Measurements from ENCODE around the gene SHISA7.

SHISA7 gene

GRCh38 chr19:55456347-55456746, 13.2 kb upstream of the SHISA7 start:
- ChIA-PET POLR2A (no interaction called here), CTCF (interaction anchor here (3.2 kb wide), 1 partner anchor 38 kb away, joined by 19 read pairs; no protein-coding TSS in a partner anchor)
- TF ChIP-seq ZNF701 (tag by site-specific recombination; IDR thresholded peaks at IDR 0.05) (no peak), ZFP3 (tag by site-specific recombination; IDR thresholded peaks at IDR 0.05; ENCODE audit: low read depth) (no peak), HIC1 (tag by site-specific recombination; IDR thresholded peaks at IDR 0.05) (peak; percentile 19; the same call in 1 of the 2 replicates), ZSCAN23 (tag by site-specific recombination; IDR thresholded peaks at IDR 0.05) (no peak), ZNF16 (tag by site-specific recombination; IDR thresholded peaks at IDR 0.05; ENCODE audit: low read depth) (no peak)
- TF ChIP-seq, protein P1, sequence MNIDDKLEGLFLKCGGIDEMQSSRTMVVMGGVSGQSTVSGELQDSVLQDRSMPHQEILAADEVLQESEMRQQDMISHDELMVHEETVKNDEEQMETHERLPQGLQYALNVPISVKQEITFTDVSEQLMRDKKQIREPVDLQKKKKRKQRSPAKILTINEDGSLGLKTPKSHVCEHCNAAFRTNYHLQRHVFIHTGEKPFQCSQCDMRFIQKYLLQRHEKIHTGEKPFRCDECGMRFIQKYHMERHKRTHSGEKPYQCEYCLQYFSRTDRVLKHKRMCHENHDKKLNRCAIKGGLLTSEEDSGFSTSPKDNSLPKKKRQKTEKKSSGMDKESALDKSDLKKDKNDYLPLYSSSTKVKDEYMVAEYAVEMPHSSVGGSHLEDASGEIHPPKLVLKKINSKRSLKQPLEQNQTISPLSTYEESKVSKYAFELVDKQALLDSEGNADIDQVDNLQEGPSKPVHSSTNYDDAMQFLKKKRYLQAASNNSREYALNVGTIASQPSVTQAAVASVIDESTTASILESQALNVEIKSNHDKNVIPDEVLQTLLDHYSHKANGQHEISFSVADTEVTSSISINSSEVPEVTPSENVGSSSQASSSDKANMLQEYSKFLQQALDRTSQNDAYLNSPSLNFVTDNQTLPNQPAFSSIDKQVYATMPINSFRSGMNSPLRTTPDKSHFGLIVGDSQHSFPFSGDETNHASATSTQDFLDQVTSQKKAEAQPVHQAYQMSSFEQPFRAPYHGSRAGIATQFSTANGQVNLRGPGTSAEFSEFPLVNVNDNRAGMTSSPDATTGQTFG (tag by site-specific recombination; IDR thresholded peaks at IDR 0.05; ENCODE audit: borderline replicate concordance), result no peak
- peaks cover 12% of the 10 kb centered on the region for H3K4me1 ChIP-seq (ENCODE audit: control insufficient read depth, insufficient read depth, low read length)
- no peaks in the 10 kb centered on the region for H3K9me3 ChIP-seq (ENCODE audit: control insufficient read depth, insufficient read depth, low read depth, low read length)
- no peaks in the 10 kb centered on the region for H3K36me3 ChIP-seq (ENCODE audit: control insufficient read depth in 2 of 2, insufficient read depth in 1 of 2, low read length in 2 of 2)
- no peak overlapping the region for H3K27ac ChIP-seq (ENCODE audit: extremely low read depth, low read depth, low read length)
- H3K4me3 ChIP-seq (ENCODE audit: low read depth, low read length), result no peak overlapping the region

DNA sequence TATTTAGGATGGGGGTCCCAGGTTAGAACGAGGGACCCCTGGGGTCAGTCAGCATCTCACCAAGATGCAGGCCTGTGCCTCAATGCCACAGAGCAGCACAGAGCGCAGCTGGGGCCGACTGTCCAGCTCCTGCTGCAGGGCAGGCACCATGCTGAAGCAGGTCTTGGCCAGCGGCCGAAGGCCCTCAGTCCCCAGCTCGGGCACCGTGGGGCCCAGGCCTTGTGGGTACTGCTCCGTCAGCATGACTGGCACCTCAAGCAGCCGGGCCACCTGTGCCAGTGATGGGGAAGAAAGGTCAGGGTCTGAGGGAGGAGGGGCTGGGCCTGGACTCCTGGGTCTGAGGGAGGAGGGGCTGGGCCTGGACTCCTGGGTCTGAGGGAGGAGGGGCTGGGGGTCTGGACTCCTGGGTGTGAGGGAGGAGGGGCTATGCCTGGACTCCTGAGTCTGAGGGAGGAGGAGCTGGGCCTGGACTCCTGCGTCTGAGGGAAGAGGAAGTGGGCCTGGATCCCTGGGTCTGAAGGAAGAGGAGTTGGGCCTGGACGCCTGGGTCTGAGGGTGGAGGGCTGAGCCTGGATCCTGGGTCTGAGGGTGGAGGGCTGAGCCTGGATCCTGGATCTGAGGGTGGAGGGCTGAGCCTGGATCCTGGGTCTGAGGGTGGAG, 12.6 kb upstream of the SHISA7 start:
- Histone ChIP-seq H3K27ac (ENCODE audit: extremely low read depth, low read depth, low read length) (no peak overlapping the region), H3K4me3 (ENCODE audit: low read depth, low read length) (no peak overlapping the region), H3K9me3 (ENCODE audit: control insufficient read depth, insufficient read depth, low read depth, low read length) (no peaks in the 10 kb centered on the region), H3K4me1 (ENCODE audit: control insufficient read depth, insufficient read depth, low read length) (peaks cover 11% of the 10 kb centered on the region), H3K36me3 (ENCODE audit: control insufficient read depth in 2 of 2, insufficient read depth in 1 of 2, low read length in 2 of 2) (no peaks in the 10 kb centered on the region)
- TF ChIP-seq ZNF362 (tag by site-specific recombination; IDR thresholded peaks at IDR 0.05), result no peak
- TF ChIP-seq WT1 (tag by site-specific recombination; IDR thresholded peaks at IDR 0.05), result no peak
- no peak for TF ChIP-seq ZNF658 (tag by site-specific recombination; IDR thresholded peaks at IDR 0.05)
- no peak for TF ChIP-seq ZNF121 (tag by site-specific recombination; IDR thresholded peaks at IDR 0.05)
- no peak for TF ChIP-seq ZNF670 (tag by site-specific recombination; IDR thresholded peaks at IDR 0.05; ENCODE audit: low read depth)
- TF ChIP-seq ZNF585B (tag by site-specific recombination; IDR thresholded peaks at IDR 0.05), result no peak
- TF ChIP-seq ZNF549 (tag by site-specific recombination; IDR thresholded peaks at IDR 0.05), result no peak
- TF ChIP-seq, protein P2, sequence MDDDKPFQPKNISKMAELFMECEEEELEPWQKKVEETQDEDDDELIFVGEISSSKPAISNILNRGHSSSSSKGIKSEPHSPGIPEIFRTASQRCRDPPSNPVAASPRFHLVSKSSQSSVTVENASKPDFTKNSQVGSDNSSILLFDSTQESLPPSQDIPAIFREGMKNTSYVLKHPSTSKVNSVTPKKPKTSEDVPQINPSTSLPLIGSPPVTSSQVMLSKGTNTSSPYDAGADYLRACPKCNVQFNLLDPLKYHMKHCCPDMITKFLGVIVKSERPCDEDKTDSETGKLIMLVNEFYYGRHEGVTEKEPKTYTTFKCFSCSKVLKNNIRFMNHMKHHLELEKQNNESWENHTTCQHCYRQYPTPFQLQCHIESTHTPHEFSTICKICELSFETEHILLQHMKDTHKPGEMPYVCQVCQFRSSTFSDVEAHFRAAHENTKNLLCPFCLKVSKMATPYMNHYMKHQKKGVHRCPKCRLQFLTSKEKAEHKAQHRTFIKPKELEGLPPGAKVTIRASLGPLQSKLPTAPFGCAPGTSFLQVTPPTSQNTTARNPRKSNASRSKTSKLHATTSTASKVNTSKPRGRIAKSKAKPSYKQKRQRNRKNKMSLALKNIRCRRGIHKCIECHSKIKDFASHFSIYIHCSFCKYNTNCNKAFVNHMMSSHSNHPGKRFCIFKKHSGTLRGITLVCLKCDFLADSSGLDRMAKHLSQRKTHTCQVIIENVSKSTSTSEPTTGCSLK (tag by site-specific recombination; IDR thresholded peaks at IDR 0.05), result no peak
- TF ChIP-seq EGR2 (tag by site-specific recombination; IDR thresholded peaks at IDR 0.05; ENCODE audit: low read depth), result no peak
- TF ChIP-seq ZNF138 (tag by site-specific recombination; IDR thresholded peaks at IDR 0.05; ENCODE audit: borderline replicate concordance), result no peak
- TF ChIP-seq ZNF274 (IDR thresholded peaks at IDR 0.05; ENCODE audit: low read length), result no peak
- TF ChIP-seq ZNF274 (tag by site-specific recombination; IDR thresholded peaks at IDR 0.05; ENCODE audit: borderline replicate concordance), result no peak
- TF ChIP-seq ZNF561 (tag by site-specific recombination; IDR thresholded peaks at IDR 0.05; ENCODE audit: borderline replicate concordance), result no peak
- TF ChIP-seq ZNF10 (tag by site-specific recombination; IDR thresholded peaks at IDR 0.05), result no peak
- ChIA-PET CTCF (interaction anchor here (0.8 to 3.2 kb wide), 3 partner anchors 12 to 314 kb away, joined by 4 to 19 read pairs (median 6); no protein-coding TSS in a partner anchor), POLR2A (interaction anchor here (0.6 kb wide), 1 partner anchor 21 kb away, joined by 3 read pairs; the partner anchor contains the start of gene ZNF628)
